SK-N-DZ (cell line): ENCODE measurements around the gene CD38.

Experiments
- DNase-seq: peaks from one replicate; pipeline ENCODE4 v3.0.0-alpha.2; 2015; ENCODE audit warnings: low spot score

The CD38 gene

GRCh38 chr4:15864651-15865566, 86.8 kb downstream of the CD38 start:
- DNase-seq = peak; percentile 18

DNA sequence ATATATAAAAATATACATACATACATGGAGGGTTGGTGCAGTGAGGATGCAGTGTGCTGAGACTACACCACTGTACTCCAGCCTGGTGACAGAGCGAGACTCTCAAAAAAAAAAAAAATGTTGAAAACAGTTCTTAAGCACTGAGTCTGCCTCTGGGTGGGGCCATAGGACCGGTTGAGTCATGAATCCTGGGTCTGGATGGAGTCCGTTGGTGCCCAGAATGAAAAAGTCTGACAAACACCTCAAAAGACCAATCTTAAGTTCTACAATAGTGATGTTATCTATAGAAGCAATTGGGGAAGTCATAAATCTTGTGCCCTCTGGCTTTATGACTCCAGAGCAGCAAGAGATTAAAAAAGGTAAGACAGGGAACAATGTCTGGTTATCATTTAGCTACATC, 90.0 kb downstream of the CD38 start:
- peak; percentile 47 for DNase-seq

DNA sequence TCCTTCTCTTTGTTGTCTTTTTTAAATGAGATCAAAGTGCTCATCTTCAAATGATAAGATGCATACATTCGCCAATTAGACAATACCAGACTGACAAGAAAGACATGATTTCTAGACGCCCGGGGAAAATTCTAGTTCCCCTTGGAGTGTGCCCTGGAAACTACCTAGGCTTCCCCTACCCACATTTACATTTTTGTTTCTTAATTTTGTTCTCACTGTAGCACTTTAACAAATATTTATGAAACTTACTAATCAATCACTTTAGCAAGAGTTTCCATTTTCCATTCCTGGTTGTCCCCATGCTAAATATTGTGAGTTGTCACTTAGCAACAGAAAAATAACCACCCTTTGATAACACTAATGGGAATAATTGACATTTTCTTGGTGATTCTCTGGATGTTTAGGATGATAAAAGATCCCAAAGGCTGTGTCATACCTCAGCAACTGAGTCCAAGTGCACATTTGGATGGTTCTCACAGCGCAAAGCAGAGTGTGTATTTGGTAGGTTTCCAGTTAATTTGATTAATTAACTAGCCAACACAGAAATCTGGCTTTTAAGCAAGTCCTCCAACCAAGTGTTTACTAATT, 90.8 kb downstream of the CD38 start:
- DNase-seq = no peak

- no peak for DNase-seq
Observed at GRCh38 chr4:15870079-15870478, 92.0 kb downstream of the CD38 start.

- no peak for DNase-seq
Observed at GRCh38 chr4:15870921-15871664, 93.0 kb downstream of the CD38 start.

GRCh38 chr4:15873117-15873516, 95.0 kb downstream of the CD38 start:
- DNase-seq = no peak

DNA sequence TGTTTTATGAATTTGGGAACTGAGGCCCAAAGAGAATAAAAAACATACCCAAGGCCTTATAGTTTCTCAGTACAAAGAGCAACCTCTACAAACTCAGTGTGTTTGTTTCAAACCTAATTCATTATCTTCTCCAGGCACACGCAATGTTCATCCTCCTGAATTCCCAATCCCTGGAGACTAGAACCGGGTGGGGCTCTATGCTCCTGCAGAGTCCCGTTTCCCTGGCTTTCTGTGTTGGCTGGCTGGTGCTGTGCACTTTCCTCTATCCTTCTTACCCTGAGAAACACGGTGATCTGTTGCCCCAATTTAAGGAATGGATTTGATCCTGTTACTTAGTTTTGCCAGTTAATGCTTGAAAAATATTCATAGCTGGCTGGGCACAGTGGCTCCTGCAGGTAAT, 96.5 kb downstream of the CD38 start:
- no peak for DNase-seq

GRCh38 chr4:15875663-15876460, 97.7 kb downstream of the CD38 start:
- no peak for DNase-seq

DNA sequence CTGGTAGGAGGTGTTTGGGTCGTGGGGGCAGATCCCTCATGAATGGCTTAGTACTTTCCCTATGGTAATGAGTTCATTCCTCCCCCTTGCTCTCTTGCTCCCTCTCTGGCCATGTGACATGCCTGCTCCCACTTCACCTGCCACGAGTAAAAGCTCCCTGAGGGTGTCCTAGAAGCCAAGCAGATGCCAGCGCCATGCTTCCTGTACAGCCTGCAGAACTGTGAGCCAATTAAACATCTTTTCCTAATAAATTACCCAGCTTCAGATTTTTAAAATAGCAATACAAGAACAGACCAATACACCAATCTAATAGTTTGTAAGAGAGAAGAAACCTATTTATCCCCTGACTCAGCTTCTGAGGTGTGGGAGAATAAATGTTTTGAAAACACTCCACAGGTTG, 99.9 kb downstream of the CD38 start:
- no peak for DNase-seq

DNA sequence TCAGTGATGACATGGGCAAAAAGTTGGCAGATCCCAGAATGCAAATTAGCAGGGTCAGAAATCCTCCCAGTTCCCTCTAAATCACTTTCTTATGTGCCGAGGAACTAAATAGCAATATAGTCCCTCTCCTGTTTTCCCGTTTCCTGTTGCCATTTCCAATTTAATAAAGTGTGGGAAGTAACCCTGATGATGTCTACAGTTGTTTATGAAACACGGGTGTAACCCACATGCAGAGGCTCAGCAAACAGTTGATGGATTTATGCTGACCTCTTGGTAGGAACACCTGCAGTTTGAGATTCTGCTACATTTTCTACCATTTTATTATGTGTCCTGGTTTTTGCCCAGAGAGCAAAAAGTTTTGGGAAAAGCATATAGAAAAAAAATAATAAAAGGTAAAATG, 103.7 kb downstream of the CD38 start:
- DNase-seq = no peak

- peak; percentile 81 for DNase-seq
Observed at GRCh38 chr4:15882675-15883086, 104.6 kb downstream of the CD38 start.

GRCh38 chr4:15883610-15884243, 105.6 kb downstream of the CD38 start:
- no peak for DNase-seq

DNA sequence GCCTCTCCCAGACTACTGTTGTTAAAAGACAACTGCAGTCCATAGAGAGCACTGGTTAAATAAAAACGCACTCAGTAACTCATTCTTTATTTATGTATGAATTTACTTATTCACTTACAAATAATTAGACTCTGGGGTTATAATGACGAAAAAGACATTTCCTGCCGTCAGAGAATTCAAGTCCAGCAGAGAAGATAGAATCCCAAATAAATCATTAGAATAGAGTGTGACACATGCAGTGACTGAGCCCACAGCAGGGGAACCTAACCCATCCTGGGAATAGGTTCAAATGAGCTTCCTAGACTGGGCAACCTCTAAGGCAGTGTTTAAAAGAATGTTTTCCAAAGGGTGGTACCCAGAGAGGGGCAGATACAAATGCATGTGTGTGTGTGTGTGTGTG, 106.5 kb downstream of the CD38 start:
- no peak for DNase-seq

DNA sequence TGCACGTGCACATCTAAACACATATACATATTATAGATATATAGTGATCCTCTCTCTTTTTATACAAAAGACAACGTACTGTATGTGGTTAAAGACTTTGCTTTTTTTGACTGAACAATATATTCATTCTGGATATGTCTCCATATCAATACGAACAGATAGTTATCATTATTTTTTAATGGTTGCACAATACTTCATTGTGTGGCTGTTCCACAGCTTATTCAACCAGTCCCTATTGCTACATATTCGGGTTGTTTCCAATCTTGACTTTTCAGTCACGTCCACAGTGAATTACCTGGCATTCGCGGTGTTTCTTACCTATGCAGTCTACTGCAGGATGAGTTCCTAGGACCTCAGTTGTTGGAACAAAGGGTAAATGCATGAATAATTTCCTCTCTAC, 107.3 kb downstream of the CD38 start:
- DNase-seq = no peak

DNA sequence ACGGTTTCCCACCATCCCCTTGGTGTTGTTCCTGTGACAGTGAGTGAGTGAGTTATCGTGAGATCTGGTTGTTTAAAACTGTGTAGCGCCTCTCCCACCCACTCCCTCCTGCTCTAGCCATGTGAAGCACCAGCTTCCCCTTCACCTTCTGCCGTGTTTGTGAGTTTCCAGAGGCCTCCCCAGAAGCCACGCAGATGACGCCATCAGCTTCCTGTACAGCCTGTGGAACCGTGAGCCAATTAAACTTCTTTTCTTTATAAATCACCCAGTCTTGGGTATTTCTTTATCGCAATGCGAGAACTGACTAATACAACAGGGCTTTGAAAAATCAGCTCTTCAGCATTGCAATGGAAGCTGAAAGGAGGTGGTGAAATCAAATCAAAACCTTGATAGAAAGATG, 110.4 kb downstream of the CD38 start:
- DNase-seq = no peak

DNA sequence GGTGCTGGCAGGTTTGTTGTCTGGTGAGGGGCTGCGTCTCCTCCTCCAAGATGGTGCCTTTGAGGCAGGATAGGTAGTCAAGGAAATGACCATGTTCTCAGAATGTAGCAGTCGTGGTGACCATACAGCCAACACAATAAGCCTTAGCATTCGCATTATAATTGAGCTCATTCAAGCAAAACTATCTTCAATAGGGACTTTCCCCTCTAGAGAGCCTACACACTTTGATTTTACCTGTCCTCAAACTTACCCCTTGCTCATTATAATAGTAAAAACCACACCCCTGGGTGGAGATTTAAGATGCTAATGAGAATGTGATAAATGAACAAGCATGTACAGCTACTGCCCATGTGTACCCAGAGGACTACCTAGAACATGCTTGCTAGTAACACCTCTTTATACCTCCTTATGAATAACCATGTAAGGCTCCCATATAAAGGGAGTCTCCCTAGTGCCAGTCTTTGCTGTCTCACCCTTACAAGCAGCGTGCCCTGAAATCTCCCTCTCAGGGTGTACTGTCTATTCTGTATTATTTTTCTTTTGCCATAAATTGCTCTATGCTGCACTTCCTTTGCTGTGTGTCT, 112.2 kb downstream of the CD38 start:
- DNase-seq = no peak

DNA sequence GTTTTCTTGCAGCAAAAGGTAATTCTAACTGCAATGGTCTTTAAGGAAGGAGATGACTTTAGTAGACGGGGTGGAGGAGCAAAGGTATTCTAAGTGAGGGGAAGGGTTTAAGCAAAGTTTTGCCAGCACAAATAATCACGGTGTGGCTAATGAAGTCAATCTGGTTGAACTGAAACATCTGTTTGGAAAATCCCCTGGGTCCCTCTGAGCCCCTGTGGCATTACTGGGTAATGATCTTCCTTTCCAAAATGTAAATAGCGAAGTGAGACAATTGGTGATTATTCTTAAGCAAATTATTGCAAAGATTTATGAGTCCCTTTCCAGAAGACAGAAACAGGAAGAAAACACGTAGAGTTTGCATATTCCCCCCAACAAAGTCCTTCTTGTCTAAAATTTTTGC, 113.2 kb downstream of the CD38 start:
- DNase-seq = no peak

DNA sequence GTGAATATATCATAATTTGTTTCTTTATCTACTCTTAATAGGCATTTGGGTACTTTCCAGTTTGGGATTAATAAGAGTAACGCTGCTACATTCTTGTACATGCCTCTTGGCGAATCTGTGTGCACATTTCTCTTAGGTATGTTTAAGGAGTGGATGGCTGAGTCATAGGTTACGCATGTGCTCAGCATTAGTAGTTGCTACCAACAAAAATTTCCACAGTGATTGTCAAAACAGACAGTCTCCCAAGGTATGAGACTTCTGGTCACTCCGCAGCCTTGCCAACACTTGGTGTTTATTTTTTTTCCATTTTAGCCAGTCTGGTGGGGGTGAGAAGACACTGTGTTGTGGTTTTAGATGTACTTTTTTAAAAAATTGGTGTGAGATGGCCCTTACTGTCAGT, 115.8 kb downstream of the CD38 start:
- DNase-seq = no peak

GRCh38 chr4:15894393-15894792, 116.3 kb downstream of the CD38 start:
- no peak for DNase-seq
